Mesodermal cell (in vitro differentiated cells): ENCODE measurements around the gene RAB35.
"Not testable (repeated sequence)": the region's sequence is repeated elsewhere in the genome, so short reads cannot be mapped to it uniquely, and the experiment has no call there.

Source experiments
- H3K27ac ChIP-seq: 2 replicates; pipeline ENCODE4 v1.7.0; 2013; ENCODE audit warnings: mild to moderate bottlenecking, low read depth, low read length, moderate library complexity; ENCODE audit not compliant: severe bottlenecking
- H3K36me3 ChIP-seq: 2 replicates; pipeline ENCODE4 v1.7.1; 2013; ENCODE audit warnings: mild to moderate bottlenecking, low read length, moderate library complexity; ENCODE audit not compliant: control insufficient read depth, insufficient read depth
- H3K4me1 ChIP-seq: one replicate; pipeline ENCODE4 v1.7.1; 2013; ENCODE audit warnings: mild to moderate bottlenecking, low read length; ENCODE audit not compliant: insufficient read depth, control insufficient read depth, poor library complexity, severe bottlenecking
- H3K4me3 ChIP-seq: 2 replicates; pipeline ENCODE4 v1.7.0; 2013; ENCODE audit warnings: low read length, control low read depth, mild to moderate bottlenecking; ENCODE audit not compliant: insufficient read depth, poor library complexity, severe bottlenecking; ENCODE audit errors: extremely low read depth
- H3K9me3 ChIP-seq: 2 replicates; pipeline ENCODE4 v1.7.1; 2013; ENCODE audit warnings: mild to moderate bottlenecking, low read length, moderate library complexity; ENCODE audit not compliant: control insufficient read depth
- WGBS, 2 experiments: methylation state at CpG; one replicate each; pipeline ENCODE4 v1.1.5; 2013; ENCODE audit warnings: missing lambda C conversion rate in 2 of 2; ENCODE audit not compliant: insufficient coverage in 2 of 2; 5-methylcytosine and 5-hydroxymethylcytosine counted together

RAB35 gene

GRCh38 chr12:120055231-120056000 lies 61.1 kb downstream of the RAB35 start:
- H3K27ac ChIP-seq: no peak overlapping the region
- H3K4me3 ChIP-seq: no peak overlapping the region
- H3K36me3 ChIP-seq: no peaks in the 10 kb centered on the region
- H3K4me1 ChIP-seq: no peaks in the 10 kb centered on the region
- H3K9me3 ChIP-seq: no peaks in the 10 kb centered on the region
- no CpG with 5 or more reads among the region's 2 CpGs for WGBS, 2 experiments

GRCh38 chr12:120054293-120054692 lies 62.3 kb downstream of the RAB35 start:
- Histone ChIP-seq H3K4me3 (no peak overlapping the region), H3K36me3 (no peaks in the 10 kb centered on the region), H3K4me1 (no peaks in the 10 kb centered on the region), H3K9me3 (no peaks in the 10 kb centered on the region), H3K27ac (no peak overlapping the region)
- 80 to 100% methylated on average over 1 of the region's 4 CpGs for WGBS, 2 experiments

GRCh38 chr12:120051535-120051934 lies 65.0 kb downstream of the RAB35 start:
- no peaks in the 10 kb centered on the region for H3K36me3 ChIP-seq
- no peak overlapping the region for H3K27ac ChIP-seq
- 100% methylated on average over 1 of the region's 3 CpGs; no CpG with 5 or more reads in 1 of the 2 experiments for WGBS, 2 experiments
- no peaks in the 10 kb centered on the region for H3K4me1 ChIP-seq
- H3K4me3 ChIP-seq: no peak overlapping the region
- H3K9me3 ChIP-seq: no peaks in the 10 kb centered on the region

GRCh38 chr12:120049426-120049825 lies 67.1 kb downstream of the RAB35 start:
- no CpG with 5 or more reads among the region's 6 CpGs for WGBS, 2 experiments
- Histone ChIP-seq H3K36me3 (no peaks in the 10 kb centered on the region), H3K9me3 (no peaks in the 10 kb centered on the region), H3K27ac (no peak overlapping the region), H3K4me1 (no peaks in the 10 kb centered on the region), H3K4me3 (no peak overlapping the region)

GRCh38 chr12:120048263-120048662 lies 68.3 kb downstream of the RAB35 start:
- Histone ChIP-seq H3K9me3 (no peaks in the 10 kb centered on the region), H3K36me3 (no peaks in the 10 kb centered on the region), H3K27ac (no peak overlapping the region), H3K4me3 (no peak overlapping the region), H3K4me1 (no peaks in the 10 kb centered on the region)

- Histone ChIP-seq H3K9me3 (no peaks in the 10 kb centered on the region), H3K36me3 (no peaks in the 10 kb centered on the region), H3K27ac (no peak overlapping the region), H3K4me3 (no peak overlapping the region), H3K4me1 (no peaks in the 10 kb centered on the region)
- 88 to 90% methylated on average over 1 of the region's 1 CpG for WGBS, 2 experiments
Observed at GRCh38 chr12:120047072-120047471, 69.5 kb downstream of the RAB35 start.

- not testable (repeated sequence) for H3K27ac ChIP-seq, H3K4me1 ChIP-seq, H3K9me3 ChIP-seq, H3K36me3 ChIP-seq, H3K4me3 ChIP-seq
- WGBS, 2 experiments: no CpG with 5 or more reads among the region's 5 CpGs
Observed at GRCh38 chr12:120045367-120045766, 71.2 kb downstream of the RAB35 start.
